ENCODE results near the gene DUOXA1.

DUOXA1 gene

DNA sequence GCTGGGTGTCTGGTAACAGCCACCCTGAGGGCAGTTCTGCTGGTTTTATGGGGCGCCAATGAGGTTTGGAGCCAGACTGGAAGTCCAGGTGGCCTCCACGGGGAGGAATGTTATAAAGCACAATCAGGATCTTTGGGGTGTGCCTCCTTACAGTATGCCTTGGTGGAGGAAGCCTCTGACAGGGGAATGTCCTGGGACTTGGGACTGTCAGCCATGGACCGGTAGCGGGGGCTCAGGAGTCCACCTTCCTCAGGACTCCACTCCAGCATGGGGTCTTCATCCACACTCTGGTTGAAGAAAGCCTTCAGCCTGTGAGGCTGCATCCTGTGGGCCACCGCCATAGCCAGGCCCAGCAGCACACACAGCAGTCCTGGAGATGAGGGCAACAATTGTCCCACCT lies 10.7 kb downstream of the DUOXA1 start:
- DNase-seq, result no peak
- peaks cover 95% of the 10 kb centered on the region for H3K27me3 Mint-ChIP-seq (ENCODE audit: low read depth, poor library complexity)
- no peaks in the 10 kb centered on the region for H3K36me3 Mint-ChIP-seq (ENCODE audit: low read depth)
- peaks cover 19% of the 10 kb centered on the region for H3K4me1 Mint-ChIP-seq
- no peak overlapping the region for H3K4me3 Mint-ChIP-seq
- H3K27ac Mint-ChIP-seq, result no peak overlapping the region
- TF ChIP-seq, protein P1, sequence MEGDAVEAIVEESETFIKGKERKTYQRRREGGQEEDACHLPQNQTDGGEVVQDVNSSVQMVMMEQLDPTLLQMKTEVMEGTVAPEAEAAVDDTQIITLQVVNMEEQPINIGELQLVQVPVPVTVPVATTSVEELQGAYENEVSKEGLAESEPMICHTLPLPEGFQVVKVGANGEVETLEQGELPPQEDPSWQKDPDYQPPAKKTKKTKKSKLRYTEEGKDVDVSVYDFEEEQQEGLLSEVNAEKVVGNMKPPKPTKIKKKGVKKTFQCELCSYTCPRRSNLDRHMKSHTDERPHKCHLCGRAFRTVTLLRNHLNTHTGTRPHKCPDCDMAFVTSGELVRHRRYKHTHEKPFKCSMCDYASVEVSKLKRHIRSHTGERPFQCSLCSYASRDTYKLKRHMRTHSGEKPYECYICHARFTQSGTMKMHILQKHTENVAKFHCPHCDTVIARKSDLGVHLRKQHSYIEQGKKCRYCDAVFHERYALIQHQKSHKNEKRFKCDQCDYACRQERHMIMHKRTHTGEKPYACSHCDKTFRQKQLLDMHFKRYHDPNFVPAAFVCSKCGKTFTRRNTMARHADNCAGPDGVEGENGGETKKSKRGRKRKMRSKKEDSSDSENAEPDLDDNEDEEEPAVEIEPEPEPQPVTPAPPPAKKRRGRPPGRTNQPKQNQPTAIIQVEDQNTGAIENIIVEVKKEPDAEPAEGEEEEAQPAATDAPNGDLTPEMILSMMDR (IDR thresholded peaks at IDR 0.05), result no peak
- no peaks in the 10 kb centered on the region for H3K9me3 Mint-ChIP-seq

DNA sequence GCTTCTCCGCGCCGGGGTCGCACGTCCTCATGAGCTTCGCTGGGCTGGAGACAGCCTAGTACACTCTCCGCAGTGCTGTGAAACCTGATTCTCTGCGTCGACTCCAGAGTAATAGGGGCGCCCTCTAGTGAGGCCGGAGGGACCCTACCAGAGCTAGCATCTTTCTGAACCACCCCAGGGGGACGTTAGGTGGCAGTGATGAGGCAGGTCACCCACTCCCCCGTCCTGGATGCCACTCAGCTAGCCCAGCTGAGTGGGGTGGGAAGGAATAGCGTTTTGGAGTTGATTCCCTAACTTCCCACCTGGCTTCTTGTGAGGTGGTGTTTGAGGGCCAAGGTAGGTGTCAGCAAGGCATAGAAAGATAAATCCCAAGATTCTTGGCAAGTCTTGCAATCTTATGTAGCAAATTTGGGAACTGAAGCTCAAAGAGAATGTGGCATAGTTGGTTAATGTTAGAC lies 11.5 kb downstream of the DUOXA1 start:
- peak; percentile 91 for DNase-seq
- Mint-ChIP-seq H3K9me3 (no peaks in the 10 kb centered on the region), H3K36me3 (ENCODE audit: low read depth) (no peaks in the 10 kb centered on the region), H3K27ac (no peak overlapping the region), H3K27me3 (ENCODE audit: low read depth, poor library complexity) (peaks cover 95% of the 10 kb centered on the region), H3K4me3 (peak overlapping the region; percentile 72), H3K4me1 (peaks cover 28% of the 10 kb centered on the region)
- TF ChIP-seq, protein P1 (IDR thresholded peaks at IDR 0.05), result peak; percentile 99

DNA sequence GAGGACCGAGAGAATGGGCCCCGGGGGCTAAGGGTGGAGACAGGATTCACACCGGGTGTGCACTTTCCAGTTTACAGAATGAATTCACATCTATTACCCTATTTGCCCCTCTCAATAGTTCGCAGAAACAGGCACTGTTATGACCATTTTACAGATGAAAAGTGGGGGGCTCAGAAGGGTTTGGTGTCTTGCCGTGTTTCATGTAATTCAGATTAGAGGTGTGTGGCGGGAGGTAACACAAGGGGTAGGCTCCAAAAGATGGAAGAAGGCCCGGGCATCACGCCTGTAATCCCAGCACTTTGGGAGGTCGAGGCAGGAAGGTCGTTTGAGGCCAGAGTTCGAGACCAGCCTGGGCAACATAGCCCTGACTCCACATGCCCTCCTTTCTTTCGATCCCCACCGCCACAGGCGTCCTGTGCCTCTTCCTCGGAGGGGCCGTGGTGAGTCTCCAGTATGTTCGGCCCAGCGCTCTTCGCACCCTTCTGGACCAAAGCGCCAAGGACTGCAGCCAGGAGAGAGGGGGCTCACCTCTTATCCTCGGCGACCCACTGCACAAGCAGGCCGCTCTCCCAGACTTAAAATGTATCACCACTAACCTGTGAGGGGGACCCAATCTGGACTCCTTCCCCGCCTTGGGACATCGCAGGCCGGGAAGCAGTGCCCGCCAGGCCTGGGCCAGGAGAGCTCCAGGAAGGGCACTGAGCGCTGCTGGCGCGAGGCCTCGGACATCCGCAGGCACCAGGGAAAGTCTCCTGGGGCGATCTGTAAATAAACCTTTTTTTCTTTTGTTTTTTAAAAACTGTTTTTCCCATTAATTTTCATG lies 12.2 kb downstream of the DUOXA1 start:
- Mint-ChIP-seq H3K4me3 (peak overlapping the region; percentile 72), H3K27ac (no peak overlapping the region), H3K27me3 (ENCODE audit: low read depth, poor library complexity) (peaks cover 95% of the 10 kb centered on the region), H3K9me3 (no peaks in the 10 kb centered on the region), H3K4me1 (peaks cover 31% of the 10 kb centered on the region), H3K36me3 (ENCODE audit: low read depth) (no peaks in the 10 kb centered on the region)
- no peak for DNase-seq
- TF ChIP-seq, protein P1 (IDR thresholded peaks at IDR 0.05), result no peak

DNA sequence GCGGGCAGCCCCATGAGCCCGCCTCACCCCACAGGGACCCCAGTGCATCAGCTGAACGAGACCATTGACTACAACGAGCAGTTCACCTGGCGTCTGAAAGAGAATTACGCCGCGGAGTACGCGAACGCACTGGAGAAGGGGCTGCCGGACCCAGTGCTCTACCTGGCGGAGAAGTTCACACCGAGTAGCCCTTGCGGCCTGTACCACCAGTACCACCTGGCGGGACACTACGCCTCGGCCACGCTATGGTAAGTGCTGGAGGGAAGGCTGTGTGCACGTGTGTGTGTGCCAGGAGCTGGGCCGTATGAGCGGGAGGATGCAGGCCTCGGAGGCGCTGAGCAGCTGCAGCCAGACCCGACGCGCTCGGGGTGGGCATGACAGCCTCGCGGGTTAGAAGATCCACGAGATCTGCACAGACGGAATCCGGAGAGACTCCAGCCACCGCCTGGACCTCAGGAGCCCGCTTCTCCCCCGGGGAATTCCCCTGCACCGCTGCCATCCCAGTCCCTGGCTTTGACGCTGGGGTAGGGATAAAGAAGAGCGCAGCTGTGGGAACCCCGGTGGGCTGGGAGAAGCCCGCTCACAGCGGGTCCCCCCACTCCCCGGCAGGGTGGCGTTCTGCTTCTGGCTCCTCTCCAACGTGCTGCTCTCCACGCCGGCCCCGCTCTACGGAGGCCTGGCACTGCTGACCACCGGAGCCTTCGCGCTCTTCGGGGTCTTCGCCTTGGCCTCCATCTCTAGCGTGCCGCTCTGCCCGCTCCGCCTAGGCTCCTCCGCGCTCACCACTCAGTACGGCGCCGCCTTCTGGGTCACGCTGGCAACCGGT lies 13.0 kb downstream of the DUOXA1 start:
- H3K27ac Mint-ChIP-seq, result no peak overlapping the region
- TF ChIP-seq, protein P1 (IDR thresholded peaks at IDR 0.05), result no peak
- peaks cover 95% of the 10 kb centered on the region for H3K27me3 Mint-ChIP-seq (ENCODE audit: low read depth, poor library complexity)
- H3K36me3 Mint-ChIP-seq (ENCODE audit: low read depth), result no peaks in the 10 kb centered on the region
- no peaks in the 10 kb centered on the region for H3K9me3 Mint-ChIP-seq
- H3K4me3 Mint-ChIP-seq, result no peak overlapping the region
- H3K4me1 Mint-ChIP-seq, result peaks cover 31% of the 10 kb centered on the region
- no peak for DNase-seq

DNA sequence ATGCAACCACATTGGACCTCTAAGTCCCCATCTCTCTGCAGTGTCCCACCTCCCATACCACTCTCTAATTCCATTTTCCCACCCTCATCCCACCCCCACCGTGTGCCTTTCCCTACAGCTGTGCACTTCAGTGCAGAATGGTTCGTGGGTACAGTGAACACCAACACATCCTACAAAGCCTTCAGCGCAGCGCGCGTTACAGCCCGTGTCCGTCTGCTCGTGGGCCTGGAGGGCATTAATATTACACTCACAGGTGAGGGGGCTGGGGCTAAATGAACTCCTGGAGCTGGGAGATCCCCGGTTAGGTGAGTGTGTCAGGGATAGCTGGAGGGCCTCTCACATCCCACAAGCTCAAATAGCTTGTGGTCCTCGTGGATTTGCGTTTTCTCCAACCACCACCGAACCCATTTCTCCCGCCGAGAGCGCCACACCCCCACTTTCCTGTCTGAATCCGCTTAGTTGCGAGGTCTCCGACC lies 13.6 kb downstream of the DUOXA1 start:
- Mint-ChIP-seq H3K4me3 (no peak overlapping the region), H3K27ac (no peak overlapping the region), H3K4me1 (peaks cover 31% of the 10 kb centered on the region), H3K9me3 (no peaks in the 10 kb centered on the region), H3K27me3 (ENCODE audit: low read depth, poor library complexity) (peaks cover 95% of the 10 kb centered on the region), H3K36me3 (ENCODE audit: low read depth) (no peaks in the 10 kb centered on the region)
- DNase-seq, result no peak
- TF ChIP-seq, protein P1 (IDR thresholded peaks at IDR 0.05), result no peak
